GM19395 (cell line): ENCODE results near the gene UXS1.

Source experiments
- ATAC-seq: cut with Tn5 transposase; IDR thresholded peaks from one replicate; pipeline ENCODE4 v1.9.1; 2021; ENCODE audit warnings: mild to moderate bottlenecking, moderate library complexity; ENCODE audit not compliant: unreplicated experiment

Gene UXS1

GRCh38 chr2:106090916-106091618, 103.0 kb downstream of the UXS1 start:
- no peak for ATAC-seq

GRCh38 chr2:106089611-106090010, 104.5 kb downstream of the UXS1 start:
- no peak for ATAC-seq

- ATAC-seq: no peak
These were observed 108.7 kb downstream of the UXS1 start for GRCh38 chr2:106085181-106085940.

- no peak for ATAC-seq
These were observed 113.1 kb downstream of the UXS1 start for GRCh38 chr2:106080959-106081358.

- ATAC-seq: no peak
These were observed 116.0 kb downstream of the UXS1 start for GRCh38 chr2:106078096-106078495.

- ATAC-seq: no peak
These were observed 117.2 kb downstream of the UXS1 start for GRCh38 chr2:106076941-106077340.

- ATAC-seq: no peak
These were observed 119.1 kb downstream of the UXS1 start for GRCh38 chr2:106075048-106075447.

- ATAC-seq: no peak
These were observed 120.3 kb downstream of the UXS1 start for GRCh38 chr2:106073678-106074406.

GRCh38 chr2:106070181-106070580, 123.9 kb downstream of the UXS1 start:
- no peak for ATAC-seq

GRCh38 chr2:106068451-106068850, 125.7 kb downstream of the UXS1 start:
- ATAC-seq: no peak

GRCh38 chr2:106065983-106066820, 127.9 kb downstream of the UXS1 start:
- no peak for ATAC-seq

- ATAC-seq: no peak
These were observed 128.7 kb downstream of the UXS1 start for GRCh38 chr2:106065268-106065982.

GRCh38 chr2:106063181-106063580, 130.9 kb downstream of the UXS1 start:
- ATAC-seq: no peak

- ATAC-seq: no peak
These were observed 131.5 kb downstream of the UXS1 start for GRCh38 chr2:106062627-106063026.

- no peak for ATAC-seq
These were observed 132.3 kb downstream of the UXS1 start for GRCh38 chr2:106061611-106062349.

GRCh38 chr2:106059416-106060065, 134.6 kb downstream of the UXS1 start:
- ATAC-seq: no peak

- no peak for ATAC-seq
These were observed 135.5 kb downstream of the UXS1 start for GRCh38 chr2:106058469-106059137.

GRCh38 chr2:106057206-106057605, 136.9 kb downstream of the UXS1 start:
- no peak for ATAC-seq
